GM12801 (cell line): ENCODE measurements around the gene TMC8.

Experiments used
- CTCF ChIP-seq: IDR thresholded peaks from one replicate; pipeline ENCODE4 v1.5.1; 2011; ENCODE audit warnings: control low read depth; ENCODE audit not compliant: insufficient read length; ENCODE audit errors: extremely low read depth

Gene TMC8

GRCh38 chr17:78151514-78152008 is 21.0 kb downstream of the TMC8 start:
- TF ChIP-seq CTCF = no peak

GRCh38 chr17:78154903-78155811 is 24.6 kb downstream of the TMC8 start:
- no peak for TF ChIP-seq CTCF

- no peak for TF ChIP-seq CTCF
Observed at GRCh38 chr17:78159575-78160158, 29.1 kb downstream of the TMC8 start.

- TF ChIP-seq CTCF = no peak
Observed at GRCh38 chr17:78163881-78164747, 33.5 kb downstream of the TMC8 start.

- no peak for TF ChIP-seq CTCF
Observed at GRCh38 chr17:78164748-78165607, 34.4 kb downstream of the TMC8 start.

- no peak for TF ChIP-seq CTCF
Observed at GRCh38 chr17:78166416-78166815, 35.8 kb downstream of the TMC8 start.
